NCI-H1930 (cell line): ENCODE results near the gene SORL1.
A peak's percentile ranks its signal among the peaks of the same experiment; 100 is the strongest.

Experiments
- DNase-seq, 2 experiments: peaks; one replicate each; lab custom pipeline; 2025; lab: John Stamatoyannopoulos, UW

Gene SORL1

GRCh38 chr11:121587182-121587581 lies 135.1 kb downstream of the SORL1 start:
- no peak for DNase-seq

GRCh38 chr11:121588747-121589146 lies 136.6 kb downstream of the SORL1 start:
- DNase-seq: no peak

DNA sequence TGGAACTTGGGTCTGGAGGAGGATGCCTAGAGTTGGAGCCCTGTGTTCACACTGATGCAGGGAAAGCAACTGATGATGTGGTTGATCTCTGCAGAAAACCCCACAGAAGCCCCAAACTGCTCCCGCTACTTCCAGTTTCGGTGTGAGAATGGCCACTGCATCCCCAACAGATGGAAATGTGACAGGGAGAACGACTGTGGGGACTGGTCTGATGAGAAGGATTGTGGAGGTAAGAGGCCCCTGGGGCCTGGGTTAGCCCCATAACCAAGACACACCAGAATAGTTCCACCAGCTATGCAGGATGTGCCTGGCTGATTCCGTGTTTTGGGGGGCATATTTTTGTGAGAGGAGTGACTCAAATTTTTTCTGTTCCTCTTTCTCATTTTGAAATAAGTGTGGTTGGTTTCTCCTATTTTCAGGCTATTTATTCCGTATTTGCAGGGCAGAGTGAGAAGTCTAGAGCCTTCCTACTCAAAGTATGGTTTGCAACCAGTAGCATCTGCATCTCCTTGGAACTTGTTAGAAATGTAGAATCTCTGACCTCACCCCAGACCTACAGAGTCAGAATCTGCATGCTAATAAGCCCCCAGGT lies 137.9 kb downstream of the SORL1 start:
- DNase-seq: no peak

DNA sequence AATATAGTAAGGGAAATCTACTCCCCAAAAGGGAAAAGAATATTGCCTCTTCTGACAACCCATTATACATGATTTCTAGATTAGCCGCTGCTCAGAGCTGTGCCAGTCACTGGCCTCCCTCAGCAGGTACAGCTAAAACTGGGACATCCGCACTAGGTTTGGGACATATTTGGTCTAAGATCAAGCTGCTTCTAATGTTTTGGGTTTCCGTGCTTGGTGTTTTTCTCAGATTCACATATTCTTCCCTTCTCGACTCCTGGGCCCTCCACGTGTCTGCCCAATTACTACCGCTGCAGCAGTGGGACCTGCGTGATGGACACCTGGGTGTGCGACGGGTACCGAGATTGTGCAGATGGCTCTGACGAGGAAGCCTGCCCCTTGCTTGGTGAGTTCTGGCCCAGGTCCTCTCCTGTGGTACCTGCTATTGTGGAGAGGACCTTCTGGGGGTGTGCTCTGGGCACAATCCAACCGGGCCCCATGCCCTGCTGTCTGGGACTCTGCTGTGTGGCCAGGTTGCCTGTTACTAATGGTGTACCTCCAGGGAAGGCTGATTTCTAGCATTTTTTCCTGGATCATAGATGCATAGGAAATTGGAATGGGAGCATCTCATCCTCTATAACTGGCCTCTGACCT lies 138.8 kb downstream of the SORL1 start:
- DNase-seq: no peak

DNA sequence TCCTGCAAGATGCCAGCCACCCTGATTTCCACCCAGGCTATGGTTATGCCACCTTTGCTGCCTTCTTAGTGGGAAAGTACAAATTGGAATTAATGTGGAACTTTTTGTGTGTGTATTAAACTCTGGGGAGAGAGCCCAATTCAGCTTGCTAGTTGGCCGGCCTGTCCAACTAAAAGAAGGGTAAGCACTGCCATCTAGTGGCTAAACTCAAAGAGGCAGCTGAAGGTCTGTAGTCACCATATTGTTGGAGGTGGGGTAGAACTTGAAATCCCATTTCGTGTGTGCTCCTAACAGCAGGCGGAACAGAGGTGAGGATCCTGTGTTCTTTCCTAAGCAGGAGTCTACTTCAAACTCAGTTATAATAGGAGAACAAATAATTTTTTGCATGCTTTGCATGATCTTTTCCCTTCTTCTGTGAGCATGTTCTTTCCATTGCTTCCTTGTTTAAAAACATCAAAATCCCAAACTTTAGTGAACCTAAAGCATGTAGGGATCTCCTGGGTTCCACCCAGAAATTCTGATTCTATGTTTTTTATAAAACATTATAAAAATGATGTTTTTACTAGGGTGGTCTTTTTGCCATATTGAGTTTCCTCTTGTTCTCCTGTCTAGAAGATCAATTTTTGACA lies 139.4 kb downstream of the SORL1 start:
- DNase-seq: peak; percentile 27 to 55

DNA sequence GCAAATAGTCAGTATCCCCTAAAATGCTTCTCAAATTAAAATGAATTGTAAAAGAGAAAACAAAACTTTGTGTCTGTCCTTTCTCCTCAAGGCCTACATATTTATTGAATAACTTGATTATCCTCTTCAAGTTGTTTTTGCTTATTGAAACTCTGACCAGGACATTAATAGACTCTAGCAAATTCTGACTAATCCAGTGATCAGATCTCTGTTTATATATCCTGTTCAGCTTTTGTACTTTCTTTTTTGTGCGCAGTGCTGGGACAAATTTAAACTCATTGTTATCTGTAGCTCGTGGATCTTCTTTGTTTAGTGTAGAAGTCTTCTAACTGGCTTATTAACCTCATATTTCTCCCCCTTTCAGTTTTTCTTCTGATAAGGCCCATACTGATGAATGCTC lies 140.6 kb downstream of the SORL1 start:
- DNase-seq: no peak

GRCh38 chr11:121595717-121596161 lies 143.6 kb downstream of the SORL1 start:
- no peak for DNase-seq

- no peak for DNase-seq
Observed at GRCh38 chr11:121596195-121597155, 144.4 kb downstream of the SORL1 start.

DNA sequence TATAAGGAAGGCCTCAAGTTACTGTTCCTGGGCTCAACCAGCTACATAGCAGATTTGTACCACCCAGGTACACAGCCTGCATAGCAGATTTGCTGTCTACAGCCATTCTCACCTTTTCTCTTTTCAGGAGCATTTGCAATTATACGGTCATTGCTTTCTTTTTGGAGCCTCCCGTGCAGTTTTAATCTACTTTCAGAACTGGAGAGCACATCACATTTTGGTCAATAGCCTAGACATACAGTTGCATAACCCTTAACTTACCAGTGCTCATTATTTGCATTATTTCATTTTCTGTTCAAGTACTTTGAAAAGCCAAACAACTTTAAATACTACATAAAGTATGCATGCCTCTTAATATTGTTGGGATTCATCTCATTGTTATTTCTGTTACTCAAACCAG lies 151.2 kb downstream of the SORL1 start:
- DNase-seq: no peak

DNA sequence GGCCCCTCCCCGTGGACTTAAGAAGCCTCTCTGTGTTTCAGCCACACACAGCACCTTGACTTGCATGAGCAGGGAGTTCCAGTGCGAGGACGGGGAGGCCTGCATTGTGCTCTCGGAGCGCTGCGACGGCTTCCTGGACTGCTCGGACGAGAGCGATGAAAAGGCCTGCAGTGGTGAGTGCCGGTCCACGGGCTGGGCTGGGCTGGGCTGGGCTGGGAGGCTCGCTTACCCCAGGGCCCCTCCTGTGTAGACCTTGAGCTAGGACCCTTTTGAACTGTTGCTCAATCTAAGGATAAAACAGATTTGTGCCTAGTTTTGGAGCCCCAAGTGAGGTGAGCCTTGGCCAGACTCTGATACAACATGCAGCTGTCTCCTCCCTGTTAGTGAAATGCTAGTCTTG lies 152.0 kb downstream of the SORL1 start:
- no peak for DNase-seq

DNA sequence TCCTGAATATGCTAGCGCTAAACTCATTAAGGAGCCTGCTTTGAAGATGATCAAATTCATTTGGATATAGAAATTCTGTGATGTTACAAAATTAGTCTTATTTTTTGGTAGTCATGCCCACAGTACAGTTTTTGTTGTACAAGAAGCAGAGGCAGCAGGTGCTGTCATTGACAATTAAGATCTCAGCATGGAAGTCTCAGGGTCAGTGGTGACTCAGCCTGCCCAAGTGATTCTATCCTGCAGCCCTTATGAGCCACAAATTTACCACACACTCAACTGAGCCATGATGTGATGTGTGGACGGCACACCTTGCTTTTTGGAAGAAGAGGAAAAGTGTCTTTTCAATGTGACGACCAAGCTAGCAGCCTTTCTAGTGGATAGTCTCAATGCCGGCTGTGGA lies 154.2 kb downstream of the SORL1 start:
- no peak for DNase-seq

- no peak for DNase-seq
Observed at GRCh38 chr11:121607341-121607740, 155.2 kb downstream of the SORL1 start.

DNA sequence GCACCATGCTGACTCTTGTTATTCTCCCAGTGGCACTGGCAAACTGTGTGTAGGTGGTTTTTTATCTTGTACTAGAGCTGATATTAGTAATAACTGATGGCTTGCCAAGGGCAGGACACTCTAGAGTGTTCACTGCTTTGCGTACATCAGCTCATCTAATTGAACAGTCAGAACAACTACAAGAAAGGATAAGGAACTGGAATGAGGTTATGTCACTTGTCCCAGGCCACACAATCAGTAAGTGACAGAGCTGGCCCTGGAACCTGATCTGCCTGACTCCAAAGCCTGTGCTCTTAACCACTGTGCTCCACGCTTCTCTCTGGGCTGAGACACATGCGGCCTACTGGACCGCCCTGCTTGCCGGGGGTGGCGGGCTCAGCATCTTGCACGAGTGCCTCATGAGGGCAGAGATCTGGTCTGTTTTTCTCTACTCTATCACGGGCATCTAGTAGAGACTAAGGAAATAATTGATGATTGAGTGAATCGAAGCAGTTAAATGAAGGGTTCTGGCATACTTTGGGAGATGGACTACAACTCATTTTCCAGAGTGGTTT lies 156.5 kb downstream of the SORL1 start:
- no peak for DNase-seq

DNA sequence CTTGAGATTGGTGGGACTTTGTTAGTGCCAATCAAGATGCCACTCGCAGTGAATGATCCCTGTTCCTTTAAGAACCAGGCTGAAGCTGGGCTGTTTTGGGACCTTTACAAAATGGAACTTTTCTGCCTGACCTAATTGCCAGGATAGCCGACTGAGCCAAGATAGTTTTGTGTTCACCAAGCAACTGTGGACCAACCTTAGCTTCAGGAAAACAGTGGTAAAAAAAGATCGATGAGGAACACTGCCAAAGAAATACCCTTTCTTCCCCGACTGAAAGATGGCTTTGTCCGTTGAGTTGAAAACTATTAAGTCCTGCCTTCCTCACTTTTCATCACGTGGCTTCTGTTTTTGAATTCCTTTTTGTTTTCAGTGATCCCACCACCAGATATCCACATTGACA lies 158.6 kb downstream of the SORL1 start:
- no peak for DNase-seq

GRCh38 chr11:121611242-121611641 lies 159.1 kb downstream of the SORL1 start:
- DNase-seq: no peak

DNA sequence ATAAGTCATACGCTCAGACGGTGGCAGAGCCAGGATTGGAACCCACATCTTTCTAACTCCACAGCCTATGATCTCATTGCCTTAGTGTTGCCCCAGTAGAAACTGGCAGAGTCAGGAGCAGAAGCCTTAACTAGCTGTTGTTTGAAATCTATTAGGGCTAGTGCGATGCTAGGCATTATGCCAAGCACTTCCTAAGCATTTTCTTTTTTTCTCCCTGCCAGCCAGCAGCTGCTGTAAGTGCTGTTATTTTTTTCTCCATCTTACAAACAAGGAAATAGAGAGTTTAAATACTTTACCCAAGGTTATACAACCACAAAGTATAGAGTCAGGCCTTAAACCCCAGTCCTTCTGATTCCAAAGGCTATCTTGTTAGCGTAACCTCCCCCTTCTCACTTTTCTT lies 161.6 kb downstream of the SORL1 start:
- DNase-seq: no peak

- DNase-seq: no peak
Observed at GRCh38 chr11:121614636-121615240, 162.6 kb downstream of the SORL1 start.

DNA sequence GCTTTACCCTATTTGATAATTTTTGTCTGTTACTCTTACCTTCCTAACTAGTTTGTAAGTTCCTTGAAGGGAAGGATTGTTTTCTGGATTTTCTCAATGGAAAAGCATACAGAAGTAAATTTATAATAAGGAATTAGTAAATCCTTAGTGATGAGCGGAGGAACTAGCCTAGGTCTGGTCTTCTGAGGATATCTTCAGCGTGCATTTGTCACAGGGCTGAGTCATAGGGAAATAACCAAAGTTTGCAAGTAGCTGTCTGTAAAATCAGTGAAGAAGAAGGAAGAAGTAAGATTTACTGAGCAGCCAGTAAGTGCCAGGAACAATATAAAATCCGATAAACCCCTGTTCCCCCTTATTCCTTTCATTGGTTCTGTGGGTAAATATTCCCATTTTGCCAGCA lies 163.4 kb downstream of the SORL1 start:
- no peak for DNase-seq

- DNase-seq: no peak
Observed at GRCh38 chr11:121618516-121618915, 166.4 kb downstream of the SORL1 start.

GRCh38 chr11:121625777-121626506 lies 173.8 kb downstream of the SORL1 start:
- DNase-seq: no peak

DNA sequence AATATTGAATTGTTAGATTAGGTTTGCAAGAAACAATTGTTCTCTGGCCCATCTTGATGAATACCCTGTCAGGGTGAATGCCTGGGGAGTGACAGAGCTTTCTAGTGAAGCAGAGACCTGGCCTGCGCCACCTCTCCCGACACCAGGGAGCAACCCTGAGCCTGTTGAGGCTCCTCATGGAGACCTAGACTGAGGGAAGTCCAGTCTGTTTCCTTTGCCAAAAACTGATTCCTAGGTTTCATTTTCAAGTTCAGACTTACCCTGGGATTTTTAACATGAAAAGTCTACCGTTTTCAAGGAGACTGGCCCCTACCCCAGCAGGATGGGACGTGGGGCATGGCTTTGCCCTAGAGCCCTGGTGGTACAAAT lies 174.4 kb downstream of the SORL1 start:
- DNase-seq: no peak
